ENCODE measurements around the gene QRICH1. TPM values are rescaled to one million over a fixed set of nuclear protein-coding genes. Genes with fewer than 3 reads are reported as not detected.

Gene QRICH1
- total RNA-seq, 1 donor from 2014 or later, result 153 TPM

DNA sequence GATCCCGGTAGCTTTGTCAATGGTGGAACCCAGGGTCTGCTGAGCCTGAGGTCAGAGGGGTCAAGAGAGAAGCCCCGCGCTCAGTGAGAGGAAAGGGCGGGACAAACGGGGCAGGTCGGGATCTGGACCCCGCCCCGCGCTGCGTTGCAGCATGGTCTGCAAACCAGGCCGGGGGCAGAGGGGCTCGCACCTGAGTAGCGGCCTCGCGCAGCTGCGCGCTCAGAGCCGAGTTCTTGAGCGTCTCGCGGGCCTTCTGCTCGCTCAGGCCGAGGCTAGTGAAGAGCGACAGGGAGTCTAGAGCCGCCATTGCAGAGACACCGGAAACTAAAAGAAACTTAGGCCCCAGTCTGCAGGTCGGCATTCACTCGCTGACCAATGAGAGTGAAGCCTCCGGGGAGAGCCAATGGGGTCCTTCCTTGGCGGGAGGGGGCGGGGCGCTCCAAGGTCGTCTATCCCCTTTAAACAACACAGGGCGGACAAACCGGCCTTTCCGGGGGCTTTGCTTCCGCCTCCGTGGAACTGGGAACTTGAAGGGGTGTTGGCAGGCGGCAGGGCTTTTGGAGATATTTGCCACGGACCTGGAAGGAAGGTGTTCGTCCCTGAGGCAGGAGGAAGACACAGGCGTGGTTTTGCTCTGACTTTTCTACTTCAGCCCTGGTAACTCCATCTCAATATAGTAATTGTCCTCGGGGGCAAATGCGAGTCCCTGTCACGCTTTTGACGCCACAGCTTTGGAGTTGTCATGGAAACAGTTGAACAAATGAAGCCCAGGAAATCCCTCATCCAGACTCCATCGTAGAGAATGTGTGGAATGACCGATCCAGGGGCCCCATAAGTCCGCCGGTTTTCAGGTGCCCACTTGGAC is 10.8 kb upstream of the QRICH1 start, which contains the start of gene QARS1:
Gene QARS1, minus strand, starts transcription at position 331 of the 865 bp plus-strand sequence. Its CDS starts 24 bp downstream, at position 307.
- TF ChIP-seq, protein P1, sequence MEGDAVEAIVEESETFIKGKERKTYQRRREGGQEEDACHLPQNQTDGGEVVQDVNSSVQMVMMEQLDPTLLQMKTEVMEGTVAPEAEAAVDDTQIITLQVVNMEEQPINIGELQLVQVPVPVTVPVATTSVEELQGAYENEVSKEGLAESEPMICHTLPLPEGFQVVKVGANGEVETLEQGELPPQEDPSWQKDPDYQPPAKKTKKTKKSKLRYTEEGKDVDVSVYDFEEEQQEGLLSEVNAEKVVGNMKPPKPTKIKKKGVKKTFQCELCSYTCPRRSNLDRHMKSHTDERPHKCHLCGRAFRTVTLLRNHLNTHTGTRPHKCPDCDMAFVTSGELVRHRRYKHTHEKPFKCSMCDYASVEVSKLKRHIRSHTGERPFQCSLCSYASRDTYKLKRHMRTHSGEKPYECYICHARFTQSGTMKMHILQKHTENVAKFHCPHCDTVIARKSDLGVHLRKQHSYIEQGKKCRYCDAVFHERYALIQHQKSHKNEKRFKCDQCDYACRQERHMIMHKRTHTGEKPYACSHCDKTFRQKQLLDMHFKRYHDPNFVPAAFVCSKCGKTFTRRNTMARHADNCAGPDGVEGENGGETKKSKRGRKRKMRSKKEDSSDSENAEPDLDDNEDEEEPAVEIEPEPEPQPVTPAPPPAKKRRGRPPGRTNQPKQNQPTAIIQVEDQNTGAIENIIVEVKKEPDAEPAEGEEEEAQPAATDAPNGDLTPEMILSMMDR (conservative IDR thresholded peaks at IDR 0.05), result no peak
- Mint-ChIP-seq H3K36me3 (ENCODE audit: low read depth) (peaks cover 6% of the 10 kb centered on the region), H3K4me1 (peaks cover 27% of the 10 kb centered on the region), H3K9me3 (no peaks in the 10 kb centered on the region), H3K27ac (ENCODE audit: unreplicated experiment) (peak within 1 kb of the TSS; percentile 97), H3K27me3 (ENCODE audit: low read depth) (no peaks in the 10 kb centered on the region), H3K4me3 (peak within 1 kb of the TSS; percentile 96)
- DNase-seq (ENCODE audit: low read depth, low spot score), result peak; percentile 91

DNA sequence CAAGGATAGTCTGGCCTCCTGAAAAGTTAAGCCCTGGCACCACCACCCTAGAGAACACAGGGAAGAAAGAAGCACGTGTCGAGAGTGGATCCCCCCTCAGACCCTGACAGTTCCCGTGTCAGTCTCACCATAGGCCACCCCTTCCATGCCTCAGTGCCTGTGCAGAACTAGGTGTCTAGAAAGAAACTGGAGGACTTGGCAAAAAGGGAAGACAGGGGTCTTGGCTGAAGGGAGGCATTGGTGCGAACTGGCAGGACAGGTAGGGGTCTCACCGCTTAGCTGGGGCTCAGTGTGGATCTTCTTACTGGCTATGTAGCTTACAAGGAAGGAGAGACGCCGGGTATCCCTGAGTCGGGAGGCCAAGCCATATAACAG is 10.2 kb upstream of the QRICH1 start:
- no peaks in the 10 kb centered on the region for H3K27me3 Mint-ChIP-seq (ENCODE audit: low read depth)
- peak overlapping the region; percentile 97 for H3K27ac Mint-ChIP-seq (ENCODE audit: unreplicated experiment)
- TF ChIP-seq, protein P1 (conservative IDR thresholded peaks at IDR 0.05), result no peak
- H3K36me3 Mint-ChIP-seq (ENCODE audit: low read depth), result peaks cover 6% of the 10 kb centered on the region
- peak overlapping the region; percentile 96 for H3K4me3 Mint-ChIP-seq
- no peak for DNase-seq (ENCODE audit: low read depth, low spot score)
- peaks cover 27% of the 10 kb centered on the region for H3K4me1 Mint-ChIP-seq
- no peaks in the 10 kb centered on the region for H3K9me3 Mint-ChIP-seq

DNA sequence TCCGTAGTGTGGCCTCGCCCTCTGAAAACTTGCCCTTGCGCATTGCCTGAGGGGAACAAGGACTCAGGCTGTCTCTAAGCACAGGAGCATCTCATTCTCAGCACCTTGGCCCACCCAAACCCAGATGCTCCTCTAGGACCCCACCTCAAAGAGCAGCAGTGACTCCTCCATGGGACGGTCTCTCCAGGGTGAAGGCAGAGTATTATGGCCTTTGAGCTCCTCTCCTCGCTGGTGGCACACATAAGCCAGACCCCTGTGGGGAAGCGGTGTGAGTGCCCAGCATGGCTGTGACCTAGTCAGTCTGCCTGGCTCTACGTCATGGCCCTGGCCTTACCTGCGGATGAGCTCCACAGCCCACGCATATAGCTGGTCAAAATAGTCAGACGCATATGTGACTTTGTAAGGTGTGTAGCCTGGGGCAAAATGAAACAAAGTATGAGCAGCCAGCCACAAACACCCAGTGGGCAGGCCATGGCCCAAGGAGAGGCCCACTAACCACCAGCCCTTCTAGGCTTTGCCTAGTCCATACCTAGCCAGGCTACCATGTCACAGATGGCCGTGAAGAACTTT is 6.3 kb upstream of the QRICH1 start:
- DNase-seq (ENCODE audit: low read depth, low spot score), result no peak
- TF ChIP-seq, protein P1 (conservative IDR thresholded peaks at IDR 0.05), result no peak
- H3K36me3 Mint-ChIP-seq (ENCODE audit: low read depth), result peaks cover 6% of the 10 kb centered on the region
- no peaks in the 10 kb centered on the region for H3K27me3 Mint-ChIP-seq (ENCODE audit: low read depth)
- peaks cover 20% of the 10 kb centered on the region for H3K4me1 Mint-ChIP-seq
- no peak overlapping the region for H3K27ac Mint-ChIP-seq (ENCODE audit: unreplicated experiment)
- H3K4me3 Mint-ChIP-seq, result peak overlapping the region; percentile 51
- no peaks in the 10 kb centered on the region for H3K9me3 Mint-ChIP-seq

DNA sequence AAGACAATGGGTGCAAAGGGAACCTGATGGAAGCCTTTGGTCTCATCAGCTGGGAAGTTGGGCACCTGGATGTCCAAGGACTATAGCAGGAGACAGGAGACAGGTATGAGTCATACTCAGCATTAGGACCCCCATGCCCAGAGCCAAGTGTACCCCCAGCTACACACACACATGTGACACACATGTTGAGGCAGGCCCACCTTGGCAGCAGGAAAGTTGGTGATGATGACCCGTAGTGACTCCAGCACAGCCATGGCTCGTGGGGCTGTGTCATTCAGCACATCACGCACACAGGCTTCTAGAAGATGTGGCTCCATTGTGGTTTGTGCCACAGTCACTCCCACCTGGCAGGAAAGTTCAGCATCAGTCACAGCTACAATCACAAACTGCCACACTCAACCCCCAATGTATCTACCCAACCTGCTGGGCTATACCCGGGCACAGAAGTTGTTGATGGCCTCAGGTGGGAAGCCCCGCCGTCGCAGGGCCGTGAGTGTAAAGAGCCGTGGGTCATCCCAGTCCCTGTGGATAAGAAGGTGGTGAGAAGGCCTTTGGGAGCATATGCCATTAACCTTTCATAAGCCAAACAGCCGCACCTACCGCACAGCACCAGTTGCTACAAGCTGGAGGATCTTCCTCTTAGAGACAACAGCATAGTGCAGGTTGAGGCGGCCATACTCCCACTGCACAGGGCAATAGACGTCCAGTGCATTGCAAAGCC is 5.2 kb upstream of the QRICH1 start:
- TF ChIP-seq, protein P1 (conservative IDR thresholded peaks at IDR 0.05), result no peak
- no peak for DNase-seq (ENCODE audit: low read depth, low spot score)
- Mint-ChIP-seq H3K4me3 (peak overlapping the region; percentile 37), H3K4me1 (peaks cover 17% of the 10 kb centered on the region), H3K9me3 (no peaks in the 10 kb centered on the region), H3K27ac (ENCODE audit: unreplicated experiment) (no peak overlapping the region), H3K27me3 (ENCODE audit: low read depth) (no peaks in the 10 kb centered on the region), H3K36me3 (ENCODE audit: low read depth) (peaks cover 6% of the 10 kb centered on the region)

DNA sequence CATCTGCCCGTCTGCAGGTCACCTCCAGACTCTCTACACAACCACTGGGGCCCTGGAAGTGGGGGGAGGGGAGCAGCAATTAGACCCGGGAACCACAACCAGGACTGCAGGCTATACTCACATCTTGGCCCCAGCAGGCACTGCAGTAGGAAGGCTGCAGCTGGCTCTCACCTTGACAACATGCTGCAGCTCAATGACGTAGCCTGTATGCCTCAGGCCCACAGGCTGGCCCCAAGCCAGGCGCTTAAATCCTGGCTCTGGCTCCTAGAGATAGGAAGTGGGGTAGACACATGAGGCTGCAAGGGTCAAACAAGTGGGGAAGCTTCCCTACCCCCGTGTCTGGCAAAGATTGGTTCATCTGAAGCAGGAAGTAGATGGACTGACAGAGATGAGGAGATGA is 4.6 kb upstream of the QRICH1 start:
- peaks cover 6% of the 10 kb centered on the region for H3K36me3 Mint-ChIP-seq (ENCODE audit: low read depth)
- TF ChIP-seq, protein P1 (conservative IDR thresholded peaks at IDR 0.05), result no peak
- H3K27me3 Mint-ChIP-seq (ENCODE audit: low read depth), result no peaks in the 10 kb centered on the region
- DNase-seq (ENCODE audit: low read depth, low spot score), result no peak
- H3K9me3 Mint-ChIP-seq, result no peaks in the 10 kb centered on the region
- peaks cover 14% of the 10 kb centered on the region for H3K4me1 Mint-ChIP-seq
- peak overlapping the region; percentile 40 for H3K27ac Mint-ChIP-seq (ENCODE audit: unreplicated experiment)
- H3K4me3 Mint-ChIP-seq, result peak overlapping the region; percentile 34
